ENCODE measurements around the gene TRPV6.

The TRPV6 gene

DNA sequence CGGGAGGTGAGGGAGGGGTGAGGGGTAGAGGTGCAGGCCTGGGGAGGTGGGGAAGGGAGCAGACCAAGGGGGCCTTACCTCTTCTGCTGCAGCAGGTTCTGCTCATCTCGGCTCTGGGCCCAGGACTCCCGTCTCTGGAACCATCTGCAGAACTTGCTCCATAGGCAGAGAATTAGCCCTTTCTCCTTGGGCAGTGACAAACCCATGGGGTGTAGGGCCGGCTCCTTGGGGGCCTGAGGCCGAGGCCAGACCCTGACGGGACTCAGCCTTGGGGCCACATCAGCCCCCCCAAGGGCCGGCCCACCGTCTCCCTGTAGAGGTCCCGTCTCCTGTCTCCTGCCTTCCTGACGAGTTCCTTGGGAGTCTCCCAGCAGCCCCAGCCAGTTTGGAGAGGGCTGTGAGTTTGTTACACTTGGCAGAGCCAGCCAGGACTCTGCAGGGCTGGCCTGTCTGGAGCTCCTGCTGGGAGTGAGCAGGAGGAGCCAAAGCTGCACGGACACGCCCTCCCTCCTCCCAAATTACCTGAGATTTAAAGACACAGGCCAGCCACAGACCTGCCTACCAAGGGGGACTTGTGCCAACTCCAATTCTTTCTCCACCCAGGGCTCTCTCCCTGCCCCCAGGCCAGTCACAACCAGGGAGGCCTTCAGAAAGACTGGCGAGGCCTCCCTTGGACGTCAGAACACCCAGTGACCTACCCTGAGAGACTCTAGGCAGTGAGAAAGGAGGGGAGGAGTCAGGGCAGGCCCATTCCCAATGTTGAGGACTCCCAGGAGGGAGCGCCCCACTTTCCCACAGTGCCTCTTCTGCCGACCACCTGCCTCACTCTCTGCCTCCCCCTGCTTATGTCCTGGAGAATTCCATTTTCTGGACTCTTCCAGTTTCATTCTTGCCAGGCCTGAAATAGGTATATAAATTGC lies at the start of gene TRPV6:
Gene TRPV6, minus strand, starts transcription at position 435 of the 920 bp plus-strand sequence.
- DNase-seq (ENCODE audit: low read depth) = no peak

- no peak for DNase-seq (ENCODE audit: low read depth)
Measured at GRCh38 chr7:142934056-142934455, 48.5 kb upstream of the TRPV6 start.

- DNase-seq (ENCODE audit: low read depth) = no peak
Measured at GRCh38 chr7:142933624-142934023, 48.1 kb upstream of the TRPV6 start, which contains the start of gene TRPV5. TSS of gene TRPV5 (minus strand) at chr7:142933746. CDS start at chr7:142933459, 287 bp downstream.

- DNase-seq (ENCODE audit: low read depth) = no peak
Measured at GRCh38 chr7:142933092-142933475, 47.5 kb upstream of the TRPV6 start.

DNA sequence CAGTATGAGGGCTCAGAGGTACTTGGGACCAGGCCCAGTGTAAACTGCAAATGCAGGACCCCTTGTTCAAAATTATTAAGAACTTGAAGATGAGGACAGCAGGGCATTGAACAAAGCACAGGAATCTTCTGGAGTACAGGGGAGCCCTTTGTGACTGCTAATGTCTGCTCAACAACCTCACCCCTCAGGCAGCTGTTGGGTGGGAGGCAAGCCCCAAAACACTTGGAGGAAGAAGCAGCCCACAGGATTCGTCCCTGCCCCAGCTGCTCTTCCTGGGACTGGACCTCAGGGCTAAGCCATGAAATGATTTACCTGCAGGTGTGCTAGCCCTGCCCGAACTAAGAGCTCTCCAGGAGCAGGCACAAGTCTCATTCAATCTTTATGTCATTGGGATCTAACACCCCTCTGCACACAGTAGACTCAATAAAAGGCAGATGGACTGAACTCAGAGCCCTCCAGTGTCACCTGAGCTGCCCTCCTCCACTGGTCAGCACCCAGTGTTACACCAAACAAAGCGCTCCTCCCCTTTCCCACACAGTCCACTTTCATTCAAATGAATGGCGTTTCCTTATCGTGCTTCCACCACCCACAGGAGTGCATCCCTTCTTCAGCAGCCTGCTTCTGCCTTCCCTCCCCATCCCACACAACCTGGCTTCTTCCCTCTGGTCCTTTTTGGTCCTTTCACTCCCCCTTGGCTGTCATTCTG lies 47.0 kb upstream of the TRPV6 start:
- no peak for DNase-seq (ENCODE audit: low read depth)

DNA sequence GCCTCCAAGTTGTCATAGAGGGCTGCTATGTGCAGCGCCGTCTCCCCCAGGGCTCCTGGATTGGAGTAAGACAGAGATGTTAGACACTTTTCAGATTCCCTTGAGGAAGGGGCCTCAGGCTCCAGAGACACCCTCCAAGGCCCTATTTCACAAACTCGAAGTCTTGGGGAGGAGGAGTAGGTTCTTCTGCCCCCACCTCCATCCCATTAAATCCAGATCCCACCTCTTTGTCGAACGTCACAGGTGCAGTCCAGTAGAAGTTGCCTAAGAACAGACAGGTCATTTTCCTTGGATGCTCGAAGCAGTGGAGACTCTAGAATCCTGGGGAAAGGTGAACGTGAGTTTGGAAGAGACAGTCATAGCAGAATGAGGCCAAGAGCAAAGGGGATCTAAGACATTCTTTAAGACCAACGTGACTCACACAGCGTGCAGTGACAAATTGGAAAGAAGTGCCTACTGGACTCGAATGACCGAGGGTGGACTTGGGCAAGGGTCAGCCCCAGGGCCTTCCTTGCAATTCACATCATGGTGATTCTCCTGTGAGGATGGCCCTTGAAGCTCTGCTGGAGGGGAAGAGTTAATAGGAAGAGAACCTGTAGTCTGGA lies 44.7 kb upstream of the TRPV6 start:
- no peak for DNase-seq (ENCODE audit: low read depth)

- DNase-seq (ENCODE audit: low read depth) = no peak
Measured at GRCh38 chr7:142927949-142928348, 42.4 kb upstream of the TRPV6 start.

- DNase-seq (ENCODE audit: low read depth) = no peak
Measured at GRCh38 chr7:142927085-142927745, 41.7 kb upstream of the TRPV6 start.

- no peak for DNase-seq (ENCODE audit: low read depth)
Measured at GRCh38 chr7:142925413-142925812, 39.9 kb upstream of the TRPV6 start.

DNA sequence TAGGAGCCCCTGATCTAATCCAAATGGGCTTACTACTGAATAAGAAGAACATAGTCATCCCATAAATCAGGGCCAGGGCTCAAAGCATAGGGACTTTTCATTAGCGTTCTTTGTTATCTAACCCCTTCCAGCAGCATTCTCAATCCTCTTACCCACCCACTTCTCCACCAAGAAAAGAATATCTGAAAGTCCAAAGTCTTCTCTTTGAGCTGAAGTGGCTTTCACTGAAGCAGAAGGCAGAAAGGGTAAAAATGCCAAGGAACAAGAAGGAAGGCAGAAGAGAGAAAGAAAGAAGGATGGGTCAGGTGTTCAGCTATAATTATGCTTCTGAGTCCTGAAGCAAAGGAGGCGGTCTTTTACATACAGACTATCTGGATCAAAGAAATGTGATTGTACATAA lies 37.8 kb upstream of the TRPV6 start:
- no peak for DNase-seq (ENCODE audit: low read depth)

GRCh38 chr7:142919656-142920055 lies 34.1 kb upstream of the TRPV6 start:
- DNase-seq (ENCODE audit: low read depth) = no peak

GRCh38 chr7:142918901-142919300 lies 33.4 kb upstream of the TRPV6 start:
- DNase-seq (ENCODE audit: low read depth) = no peak

DNA sequence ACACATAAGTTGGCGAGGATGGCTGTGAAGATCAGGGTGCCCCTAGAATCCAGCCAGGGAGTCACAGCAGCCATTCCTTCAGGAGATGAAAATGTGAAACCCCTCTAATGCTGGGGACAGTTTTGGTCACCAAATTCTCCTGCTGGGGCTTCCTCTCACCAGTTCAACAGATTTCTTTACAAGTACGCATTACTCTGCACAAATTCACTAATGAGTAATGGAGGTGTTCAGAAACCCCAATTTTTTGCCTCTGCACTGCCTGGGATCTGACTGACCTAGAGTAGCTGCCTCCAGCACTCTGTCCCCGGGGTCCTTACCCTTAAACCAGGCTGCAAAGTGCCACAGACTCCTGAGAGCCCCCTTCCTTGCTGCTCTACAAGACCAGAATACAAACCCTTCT lies 31.9 kb upstream of the TRPV6 start:
- DNase-seq (ENCODE audit: low read depth) = no peak

- DNase-seq (ENCODE audit: low read depth) = no peak
Measured at GRCh38 chr7:142916508-142916907, 31.0 kb upstream of the TRPV6 start.

- DNase-seq (ENCODE audit: low read depth) = no peak
Measured at GRCh38 chr7:142915315-142915714, 29.8 kb upstream of the TRPV6 start.

DNA sequence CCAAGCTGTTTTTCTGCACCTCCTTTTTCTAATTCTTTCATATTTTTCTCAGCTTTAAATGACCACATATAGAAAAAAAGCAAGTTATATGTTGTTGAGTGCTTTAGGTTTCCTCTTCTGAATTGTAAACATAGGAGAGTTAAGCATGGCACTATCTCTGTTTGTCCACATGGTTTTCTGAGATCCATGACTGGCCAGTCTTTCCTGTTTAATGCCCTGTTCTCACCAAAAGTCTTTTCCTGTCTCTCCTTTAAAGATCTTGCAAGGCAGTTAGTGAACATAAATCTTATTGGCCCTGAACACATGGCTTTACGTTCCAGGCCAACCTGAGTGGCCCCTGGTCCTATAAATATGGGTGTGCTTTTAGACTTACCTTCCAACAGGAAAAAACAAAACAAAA lies 28.6 kb upstream of the TRPV6 start:
- no peak for DNase-seq (ENCODE audit: low read depth)

DNA sequence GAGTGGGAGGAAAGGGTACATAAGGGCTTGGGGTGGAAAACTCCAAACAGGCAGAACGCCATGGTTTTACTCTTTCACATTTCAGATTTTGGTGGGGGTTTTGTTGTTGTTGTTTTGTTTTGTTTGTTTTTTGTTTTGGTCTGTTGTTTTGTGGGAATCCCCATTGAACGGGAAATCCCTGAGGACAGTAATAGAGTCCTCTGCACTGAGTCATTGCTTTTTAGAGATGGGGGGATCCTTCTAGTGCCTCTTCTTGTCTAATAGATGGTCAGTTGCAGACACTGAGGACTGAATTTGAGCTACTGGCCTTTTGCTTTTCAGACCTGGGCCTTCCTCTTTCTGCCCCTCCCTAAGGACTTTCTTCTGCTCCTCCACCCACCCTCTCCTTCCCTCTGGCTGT lies 28.0 kb upstream of the TRPV6 start:
- no peak for DNase-seq (ENCODE audit: low read depth)

DNA sequence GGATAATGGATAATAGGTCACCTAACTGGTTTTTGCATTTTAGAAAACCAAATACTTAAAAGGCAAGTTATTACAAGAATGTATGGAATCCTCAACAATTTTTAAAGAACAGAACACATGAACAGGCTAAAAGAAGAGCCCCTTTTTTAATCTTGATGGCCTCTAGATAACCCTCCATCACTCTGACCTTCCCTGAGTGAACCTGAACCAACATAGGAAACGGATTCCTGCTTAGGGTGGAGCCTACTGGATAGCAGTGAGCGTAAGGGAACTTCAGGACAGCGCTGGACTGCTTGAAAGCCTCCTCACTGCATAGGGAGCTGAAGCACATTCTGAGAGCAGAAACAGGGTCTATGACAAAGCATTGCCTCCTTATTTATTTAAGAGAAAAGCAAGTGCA lies 27.5 kb upstream of the TRPV6 start:
- DNase-seq (ENCODE audit: low read depth) = no peak

DNA sequence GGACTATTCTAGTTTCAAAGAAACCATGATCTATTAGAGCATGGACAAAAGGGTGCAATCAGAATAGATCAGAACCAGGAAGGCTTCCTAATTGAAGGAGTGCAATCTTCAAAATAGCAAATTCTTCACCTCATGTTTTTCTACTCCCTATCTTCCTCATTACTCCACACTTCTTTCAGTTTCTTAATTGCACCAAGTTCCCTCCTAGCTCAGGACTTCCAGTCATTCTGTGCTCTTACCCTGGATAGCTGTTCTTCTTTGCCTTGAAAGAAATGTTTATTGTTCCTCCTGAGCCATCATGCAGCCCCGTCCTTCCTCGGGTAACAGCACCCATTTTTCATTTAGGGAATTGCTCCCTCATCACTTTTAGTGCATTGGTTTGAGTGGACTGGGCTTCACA lies 24.9 kb upstream of the TRPV6 start:
- DNase-seq (ENCODE audit: low read depth) = no peak

- DNase-seq (ENCODE audit: low read depth) = no peak
Measured at GRCh38 chr7:142910031-142910433, 24.5 kb upstream of the TRPV6 start.

GRCh38 chr7:142908921-142909890 lies 23.7 kb upstream of the TRPV6 start:
- DNase-seq (ENCODE audit: low read depth) = no peak
